Nephron (organoid): ENCODE data around the gene RGS16.

Source experiments
- H3K27ac Mint-ChIP-seq, 3 experiments: 2 replicates each; pipeline ENCODE4 v1.8.0; 2020; ENCODE audit warnings: mixed read lengths in 3 of 3, mild to moderate bottlenecking in 2 of 3, moderate library complexity in 1 of 3
- H3K27me3 Mint-ChIP-seq: 2 replicates; pipeline ENCODE4 v1.8.0; 2021; ENCODE audit warnings: low read depth, mild to moderate bottlenecking, moderate library complexity, mixed read lengths
- H3K36me3 Mint-ChIP-seq: 2 replicates; pipeline ENCODE4 v1.8.0; 2020; ENCODE audit warnings: low read depth, mixed read lengths
- H3K4me1 Mint-ChIP-seq: 2 replicates; pipeline ENCODE4 v1.8.0; 2020; ENCODE audit warnings: mixed read lengths
- H3K4me3 Mint-ChIP-seq, 3 experiments: 2 replicates each; pipeline ENCODE4 v1.8.0; 2020; ENCODE audit warnings: mild to moderate bottlenecking in 3 of 3, mixed read lengths in 3 of 3, moderate library complexity in 2 of 3
- H3K9me3 Mint-ChIP-seq: 2 replicates; pipeline ENCODE4 v1.8.0; 2020; ENCODE audit warnings: mixed read lengths
- TF ChIP-seq, protein P1 (sequence below), 3 experiments: fragments of 200-600 bp; sonication (generic); IDR thresholded peaks; one replicate each; pipeline ENCODE4 v1.5.0; 2021; ENCODE audit warnings: antibody characterized with exemption in 3 of 3; ENCODE audit not compliant: unreplicated experiment in 3 of 3

RGS16 gene, protein sequence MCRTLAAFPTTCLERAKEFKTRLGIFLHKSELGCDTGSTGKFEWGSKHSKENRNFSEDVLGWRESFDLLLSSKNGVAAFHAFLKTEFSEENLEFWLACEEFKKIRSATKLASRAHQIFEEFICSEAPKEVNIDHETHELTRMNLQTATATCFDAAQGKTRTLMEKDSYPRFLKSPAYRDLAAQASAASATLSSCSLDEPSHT

DNA sequence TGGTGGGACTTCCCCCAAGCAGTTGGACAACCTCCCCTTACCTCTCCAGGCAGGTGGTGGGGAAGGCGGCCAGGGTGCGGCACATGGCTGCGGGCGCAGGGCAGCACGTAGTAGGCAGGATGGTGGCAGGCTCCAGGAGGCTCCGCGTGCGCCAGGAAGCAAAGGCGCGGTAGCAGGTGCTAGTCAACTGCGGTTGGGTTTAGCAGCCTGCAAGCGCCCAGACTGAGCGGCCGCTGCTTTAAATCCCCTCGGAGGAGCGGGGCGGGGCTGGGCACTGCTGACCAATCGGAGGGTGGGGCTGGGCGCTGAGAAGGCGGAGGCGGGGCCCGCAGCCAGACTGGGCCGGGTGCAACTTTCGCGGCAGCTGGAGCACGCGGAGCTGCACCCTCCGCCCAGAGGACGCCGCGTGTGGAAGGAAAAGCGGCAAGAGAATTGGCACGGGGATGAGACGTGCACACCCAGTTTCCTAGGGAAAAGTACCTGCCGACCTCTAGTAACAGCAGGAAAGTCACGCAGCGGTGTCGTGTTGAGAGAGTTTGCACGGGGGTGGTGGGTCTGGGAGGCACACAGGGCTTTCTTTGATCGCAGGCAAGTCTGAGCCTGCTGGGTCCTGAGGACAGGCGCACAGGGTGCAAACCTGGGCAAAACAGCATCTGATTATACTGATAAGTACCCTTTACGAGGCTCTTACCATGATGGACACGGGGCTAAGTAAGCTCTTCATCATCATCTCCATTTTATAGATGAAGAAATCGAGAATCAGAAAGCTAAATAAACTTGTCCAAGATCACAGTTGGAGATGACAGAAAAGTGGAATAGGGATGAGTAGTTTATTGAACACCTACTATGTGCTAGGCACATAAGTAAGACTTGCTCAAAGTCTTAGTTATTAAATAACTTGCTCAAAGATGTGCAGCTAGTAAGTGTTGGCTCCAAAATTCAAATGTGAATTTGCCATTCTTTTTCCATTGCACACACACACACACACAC, at the start of gene RGS16:
Gene RGS16 (minus strand): TSS at position 215 of the 990 bp plus-strand sequence. CDS start 130 bp downstream, at position 85.
- TF ChIP-seq, protein P1, sequence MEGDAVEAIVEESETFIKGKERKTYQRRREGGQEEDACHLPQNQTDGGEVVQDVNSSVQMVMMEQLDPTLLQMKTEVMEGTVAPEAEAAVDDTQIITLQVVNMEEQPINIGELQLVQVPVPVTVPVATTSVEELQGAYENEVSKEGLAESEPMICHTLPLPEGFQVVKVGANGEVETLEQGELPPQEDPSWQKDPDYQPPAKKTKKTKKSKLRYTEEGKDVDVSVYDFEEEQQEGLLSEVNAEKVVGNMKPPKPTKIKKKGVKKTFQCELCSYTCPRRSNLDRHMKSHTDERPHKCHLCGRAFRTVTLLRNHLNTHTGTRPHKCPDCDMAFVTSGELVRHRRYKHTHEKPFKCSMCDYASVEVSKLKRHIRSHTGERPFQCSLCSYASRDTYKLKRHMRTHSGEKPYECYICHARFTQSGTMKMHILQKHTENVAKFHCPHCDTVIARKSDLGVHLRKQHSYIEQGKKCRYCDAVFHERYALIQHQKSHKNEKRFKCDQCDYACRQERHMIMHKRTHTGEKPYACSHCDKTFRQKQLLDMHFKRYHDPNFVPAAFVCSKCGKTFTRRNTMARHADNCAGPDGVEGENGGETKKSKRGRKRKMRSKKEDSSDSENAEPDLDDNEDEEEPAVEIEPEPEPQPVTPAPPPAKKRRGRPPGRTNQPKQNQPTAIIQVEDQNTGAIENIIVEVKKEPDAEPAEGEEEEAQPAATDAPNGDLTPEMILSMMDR (IDR thresholded peaks at IDR 0.05; ENCODE audit: unreplicated experiment in 3 of 3): no peak
- Mint-ChIP-seq H3K9me3 (no peaks in the 10 kb centered on the region), H3K4me3 (no peak within 1 kb of the TSS)

GRCh38 chr1:182653986-182654385, 49.8 kb upstream of the RGS16 start:
- no peak overlapping the region for H3K27ac Mint-ChIP-seq
- peaks cover 4% of the 10 kb centered on the region for H3K27me3 Mint-ChIP-seq

More for the DNA sequence above, at the start of gene RGS16:
- peaks cover 15% of the 10 kb centered on the region for H3K4me1 Mint-ChIP-seq
- H3K27me3 Mint-ChIP-seq: peaks cover 30% of the 10 kb centered on the region
- H3K36me3 Mint-ChIP-seq: no peaks in the 10 kb centered on the region
- no peak within 1 kb of the TSS for H3K27ac Mint-ChIP-seq

GRCh38 chr1:182652933-182653332, 48.7 kb upstream of the RGS16 start:
- TF ChIP-seq, protein P1 (IDR thresholded peaks at IDR 0.05; ENCODE audit: unreplicated experiment in 3 of 3): no peak
- no peak overlapping the region for H3K4me3 Mint-ChIP-seq
- no peaks in the 10 kb centered on the region for H3K9me3 Mint-ChIP-seq
- H3K36me3 Mint-ChIP-seq: no peaks in the 10 kb centered on the region
- no peak overlapping the region for H3K27ac Mint-ChIP-seq
- peaks cover 4% of the 10 kb centered on the region for H3K27me3 Mint-ChIP-seq
- no peaks in the 10 kb centered on the region for H3K4me1 Mint-ChIP-seq

More at GRCh38 chr1:182653986-182654385, 49.8 kb upstream of the RGS16 start:
- no peaks in the 10 kb centered on the region for H3K9me3 Mint-ChIP-seq
- no peaks in the 10 kb centered on the region for H3K36me3 Mint-ChIP-seq
- no peaks in the 10 kb centered on the region for H3K4me1 Mint-ChIP-seq
- TF ChIP-seq, protein P1 (IDR thresholded peaks at IDR 0.05; ENCODE audit: unreplicated experiment in 3 of 3): no peak
- H3K4me3 Mint-ChIP-seq: no peak overlapping the region

DNA sequence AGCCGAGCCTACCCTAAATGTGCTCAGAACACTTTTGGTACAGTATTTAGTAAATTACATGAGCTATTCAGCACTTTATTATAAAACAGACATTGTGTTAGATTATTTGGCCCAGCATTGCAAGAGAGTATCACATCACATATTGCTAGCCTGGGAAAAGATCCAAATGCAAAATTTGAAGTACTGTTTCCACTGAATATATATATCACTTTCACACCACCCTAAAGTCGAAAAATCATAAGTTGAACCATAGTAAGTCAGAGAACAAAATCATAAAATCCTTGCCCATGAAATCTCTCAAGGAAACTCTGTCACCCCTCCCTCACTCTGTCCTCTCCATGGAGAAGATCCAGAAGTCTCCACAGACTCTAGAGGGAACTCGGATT, 47.1 kb upstream of the RGS16 start:
- no peaks in the 10 kb centered on the region for H3K27me3 Mint-ChIP-seq
- H3K27ac Mint-ChIP-seq: peak overlapping the region in 2 of 3 experiments; percentile 24 to 51
- no peaks in the 10 kb centered on the region for H3K4me1 Mint-ChIP-seq
- no peaks in the 10 kb centered on the region for H3K36me3 Mint-ChIP-seq
- TF ChIP-seq, protein P1 (IDR thresholded peaks at IDR 0.05; ENCODE audit: unreplicated experiment in 3 of 3): no peak
- H3K9me3 Mint-ChIP-seq: no peaks in the 10 kb centered on the region
- no peak overlapping the region for H3K4me3 Mint-ChIP-seq

DNA sequence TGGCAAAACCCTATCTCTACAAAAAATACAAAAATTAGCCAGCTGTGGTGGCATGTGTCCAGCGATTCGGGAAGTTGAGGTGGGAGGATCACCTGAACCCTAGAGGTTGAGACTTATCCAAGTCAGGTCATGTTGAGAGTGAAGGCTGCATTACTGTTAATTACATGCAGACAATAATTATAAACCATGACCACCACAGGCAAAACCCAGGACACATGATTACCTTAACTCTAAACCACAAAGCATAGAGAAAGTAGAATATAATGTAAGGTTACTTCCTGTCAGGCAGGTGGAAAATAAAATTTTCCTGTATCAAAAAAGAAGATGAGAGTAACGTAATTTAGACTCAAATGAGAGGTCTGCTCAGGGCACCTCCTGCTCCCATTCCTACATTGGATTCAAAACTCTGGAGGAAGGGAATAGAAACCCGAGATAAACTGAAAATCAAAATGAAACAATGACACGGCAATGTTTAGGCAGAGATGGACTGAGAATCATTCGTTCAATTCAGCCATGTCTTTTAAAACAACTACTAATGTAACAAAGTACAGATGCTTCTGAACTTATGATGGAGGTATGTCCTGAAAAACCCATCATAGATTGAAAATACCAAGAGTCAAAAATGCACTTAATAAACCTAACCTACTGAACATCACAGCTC, 46.6 kb upstream of the RGS16 start:
- no peaks in the 10 kb centered on the region for H3K4me1 Mint-ChIP-seq
- H3K27me3 Mint-ChIP-seq: no peaks in the 10 kb centered on the region
- H3K27ac Mint-ChIP-seq: peak overlapping the region in 1 of 3 experiments; percentile 24
- TF ChIP-seq, protein P1 (IDR thresholded peaks at IDR 0.05; ENCODE audit: unreplicated experiment in 3 of 3): no peak
- no peaks in the 10 kb centered on the region for H3K9me3 Mint-ChIP-seq
- no peaks in the 10 kb centered on the region for H3K36me3 Mint-ChIP-seq
- H3K4me3 Mint-ChIP-seq: no peak overlapping the region
